SH-SY5Y (cell line): ENCODE results near the gene LONP1.

Experiments used
- GATA2 ChIP-seq: IDR thresholded peaks from 2 replicates; pipeline ENCODE4 v1.6.1; 2011; ENCODE audit warnings: mild to moderate bottlenecking, low read depth, low read length
- GATA3 ChIP-seq: IDR thresholded peaks from 2 replicates; pipeline ENCODE4 v1.6.1; 2011; ENCODE audit warnings: low read depth, mild to moderate bottlenecking, low read length, moderate library complexity

The LONP1 gene

GRCh38 chr19:5719961-5720790 is at the start of gene LONP1, which contains the start of gene CATSPERD:
Gene LONP1 (minus strand): TSS chr19:5720146. CDS start chr19:5720132, 14 bp downstream.
Gene CATSPERD (plus strand): TSS chr19:5720637. CDS start chr19:5720738, 101 bp downstream.
- TF ChIP-seq GATA3 (no peak), GATA2 (no peak)

GRCh38 chr19:5767949-5768348 is 48.0 kb upstream of the LONP1 start:
- TF ChIP-seq GATA3 (no peak), GATA2 (no peak)

- TF ChIP-seq GATA2 (no peak), GATA3 (no peak)
Measured at GRCh38 chr19:5765220-5765619, 45.3 kb upstream of the LONP1 start.

GRCh38 chr19:5762608-5763217 is 42.8 kb upstream of the LONP1 start:
- TF ChIP-seq GATA2, result no peak
- TF ChIP-seq GATA3, result no peak

GRCh38 chr19:5753743-5754142 is 33.8 kb upstream of the LONP1 start:
- TF ChIP-seq GATA2, result no peak
- TF ChIP-seq GATA3, result no peak

- TF ChIP-seq GATA2, result no peak
- TF ChIP-seq GATA3, result no peak
Measured at GRCh38 chr19:5751709-5752108, 31.8 kb upstream of the LONP1 start.

- no peak for TF ChIP-seq GATA3
- TF ChIP-seq GATA2, result no peak
Measured at GRCh38 chr19:5749505-5749904, 29.6 kb upstream of the LONP1 start.

GRCh38 chr19:5743630-5744029 is 23.7 kb upstream of the LONP1 start:
- TF ChIP-seq GATA3 (no peak), GATA2 (no peak)

- TF ChIP-seq GATA3 (no peak), GATA2 (no peak)
Measured at GRCh38 chr19:5742051-5742450, 22.1 kb upstream of the LONP1 start.

GRCh38 chr19:5738423-5738822 is 18.5 kb upstream of the LONP1 start:
- TF ChIP-seq GATA3 (no peak), GATA2 (no peak)

GRCh38 chr19:5727453-5728050 is 7.6 kb upstream of the LONP1 start:
- TF ChIP-seq GATA2 (no peak), GATA3 (no peak)

- no peak for TF ChIP-seq GATA2
- no peak for TF ChIP-seq GATA3
Measured at GRCh38 chr19:5719274-5719960, 529 bp downstream of the LONP1 start.

- TF ChIP-seq GATA2 (no peak), GATA3 (no peak)
Measured at GRCh38 chr19:5718579-5719273, 1.2 kb downstream of the LONP1 start.
